Measurements from ENCODE around the gene CBX8.

The CBX8 gene

GRCh38 chr17:79804856-79805696 is 8.2 kb upstream of the CBX8 start:
- no peak for DNase-seq (ENCODE audit: low spot score)

- DNase-seq (ENCODE audit: low spot score), result no peak
Measured at GRCh38 chr17:79803997-79804855, 7.3 kb upstream of the CBX8 start.

GRCh38 chr17:79803421-79803996 is 6.6 kb upstream of the CBX8 start:
- no peak for DNase-seq (ENCODE audit: low spot score)

GRCh38 chr17:79802736-79803420 is 6.0 kb upstream of the CBX8 start:
- no peak for DNase-seq (ENCODE audit: low spot score)

GRCh38 chr17:79802039-79802735 is 5.3 kb upstream of the CBX8 start:
- no peak for DNase-seq (ENCODE audit: low spot score)

- no peak for DNase-seq (ENCODE audit: low spot score)
Measured at GRCh38 chr17:79801156-79802038, 4.5 kb upstream of the CBX8 start.

- no peak for DNase-seq (ENCODE audit: low spot score)
Measured at GRCh38 chr17:79800325-79801155, 3.7 kb upstream of the CBX8 start.

- DNase-seq (ENCODE audit: low spot score), result no peak
Measured at GRCh38 chr17:79799538-79800324, 2.9 kb upstream of the CBX8 start.

- no peak for DNase-seq (ENCODE audit: low spot score)
Measured at GRCh38 chr17:79799174-79799537, 2.3 kb upstream of the CBX8 start.

- no peak for DNase-seq (ENCODE audit: low spot score)
Measured at GRCh38 chr17:79798299-79799173, 1.7 kb upstream of the CBX8 start.

- DNase-seq (ENCODE audit: low spot score), result no peak
Measured at GRCh38 chr17:79797492-79798298, 818 bp upstream of the CBX8 start.

GRCh38 chr17:79796444-79796762 is 474 bp downstream of the CBX8 start:
- no peak for DNase-seq (ENCODE audit: low spot score)

GRCh38 chr17:79795795-79796443 is 958 bp downstream of the CBX8 start:
- peak; percentile 56 for DNase-seq (ENCODE audit: low spot score)

GRCh38 chr17:79794659-79795511 is 2.0 kb downstream of the CBX8 start:
- no peak for DNase-seq (ENCODE audit: low spot score)

- DNase-seq (ENCODE audit: low spot score), result peak; percentile 83
Measured at GRCh38 chr17:79793924-79794304, 3.0 kb downstream of the CBX8 start.

All from cerebellar cortex (tissue), 1 donor.